OCI-LY1 (cell line): Measurements from ENCODE around the gene CERS6.

Experiments used
- H2AFZ ChIP-seq: fragments of 200-600 bp; sonication (generic), shearing (Covaris generic); 2 replicates; pipeline ENCODE4 v1.6.0; 2014; ENCODE audit warnings: antibody characterized with exemption, mild to moderate bottlenecking, low read length
- H3F3A ChIP-seq: fragments of 200-600 bp; sonication (generic), shearing (Covaris generic); 2 replicates; pipeline ENCODE4 v1.6.0; 2014; ENCODE audit warnings: mild to moderate bottlenecking, antibody characterized with exemption, low read length, moderate library complexity; ENCODE audit not compliant: insufficient read depth
- H3K27ac ChIP-seq: fragments of 200-600 bp; sonication (generic); 2 replicates; pipeline ENCODE4 v1.5.1; 2014; ENCODE audit warnings: low read length, mixed run types, mild to moderate bottlenecking, low read depth; ENCODE audit not compliant: poor library complexity, severe bottlenecking
- H3K27me3 ChIP-seq: fragments of 200-600 bp; sonication (generic); 2 replicates; pipeline ENCODE4 v1.6.0; 2014; ENCODE audit warnings: antibody characterized with exemption, mild to moderate bottlenecking, low read length, moderate library complexity; ENCODE audit not compliant: insufficient read depth
- H3K36me3 ChIP-seq: fragments of 200-600 bp; sonication (generic); 2 replicates; pipeline ENCODE4 v1.6.1; 2014; ENCODE audit warnings: mild to moderate bottlenecking, antibody characterized with exemption, low read length, moderate library complexity, mixed read lengths; ENCODE audit not compliant: insufficient read depth
- H3K4me1 ChIP-seq: fragments of 200-600 bp; sonication (generic); 2 replicates; pipeline ENCODE4 v1.5.1; 2014; ENCODE audit warnings: mild to moderate bottlenecking, low read length, moderate library complexity; ENCODE audit not compliant: insufficient read depth, severe bottlenecking
- H3K4me2 ChIP-seq: fragments of 200-600 bp; sonication (generic), shearing (Covaris generic); 2 replicates; pipeline ENCODE4 v1.6.1; 2014; ENCODE audit warnings: low read length
- H3K4me3 ChIP-seq: fragments of 200-600 bp; sonication (generic); 2 replicates; pipeline ENCODE4 v1.5.1; 2014; ENCODE audit warnings: low read length, low read depth, mild to moderate bottlenecking, mixed read lengths; ENCODE audit not compliant: poor library complexity, severe bottlenecking
- H3K79me2 ChIP-seq: fragments of 200-600 bp; shearing (Covaris generic); 2 replicates; pipeline ENCODE4 v1.6.1; 2016; ENCODE audit warnings: mixed run types, low read length, mixed read lengths; ENCODE audit not compliant: insufficient read depth
- H3K9ac ChIP-seq: fragments of 200-600 bp; sonication (generic), shearing (Covaris generic); 2 replicates; pipeline ENCODE4 v1.6.1; 2014; ENCODE audit warnings: mild to moderate bottlenecking, low read length, mixed read lengths
- H3K9me2 ChIP-seq: fragments of 200-600 bp; sonication (generic), shearing (Covaris generic); 2 replicates; pipeline ENCODE4 v1.6.1; 2014; ENCODE audit warnings: low read depth, mild to moderate bottlenecking, low read length, mixed read lengths
- H3K9me3 ChIP-seq: fragments of 200-600 bp; shearing (Covaris generic); 2 replicates; pipeline ENCODE4 v1.6.1; 2014; ENCODE audit warnings: low read length, mixed read lengths
- H4K20me1 ChIP-seq: fragments of 200-600 bp; sonication (generic), shearing (Covaris generic); 2 replicates; pipeline ENCODE4 v1.6.0; 2016; ENCODE audit warnings: mild to moderate bottlenecking, low read length; ENCODE audit not compliant: insufficient read depth
- CTCF ChIP-seq: fragments of 200-600 bp; sonication (generic), shearing (Covaris generic); IDR thresholded peaks from 2 replicates; pipeline ENCODE4 v1.5.1; 2017; ENCODE audit warnings: mild to moderate bottlenecking, antibody characterized with exemption, low read length, moderate library complexity, mixed read lengths
- EZH2 ChIP-seq: fragments of 200-600 bp; sonication (generic), shearing (Covaris generic); IDR thresholded peaks from 2 replicates; pipeline ENCODE4 v1.8.0; 2017; ENCODE audit warnings: borderline replicate concordance, mixed run types, mild to moderate bottlenecking, antibody characterized with exemption, low read length, moderate library complexity, mixed read lengths

Gene CERS6

DNA sequence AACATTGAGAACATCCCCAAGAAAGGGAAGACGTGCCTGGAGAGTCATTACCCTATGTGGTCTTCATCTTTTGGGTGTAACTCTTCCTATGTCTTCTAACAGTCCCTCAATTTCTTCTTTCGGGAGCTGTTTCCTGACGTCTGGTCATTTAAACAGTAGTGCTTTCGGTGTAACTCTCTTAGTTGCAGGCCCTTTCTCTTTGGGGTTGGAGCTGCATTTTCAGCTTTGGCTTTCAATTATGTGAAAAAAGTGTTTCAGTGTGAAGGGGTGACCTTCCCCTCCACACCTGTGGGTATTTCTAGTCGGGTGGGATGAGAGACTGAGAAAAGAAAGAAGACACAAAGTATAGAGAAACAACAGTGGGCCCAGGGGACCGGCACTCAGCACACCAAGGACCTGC, 105.9 kb downstream of the CERS6 start:
- Histone ChIP-seq H3K27me3 (no peaks in the 10 kb centered on the region), H3K4me1 (no peaks in the 10 kb centered on the region), H3K9me2 (no peaks in the 10 kb centered on the region), H3K36me3 (no peaks in the 10 kb centered on the region), H3K79me2 (no peaks in the 10 kb centered on the region), H3F3A (no peaks in the 10 kb centered on the region), H3K4me2 (no peak overlapping the region), H2AFZ (no peak overlapping the region), H4K20me1 (no peaks in the 10 kb centered on the region), H3K27ac (no peak overlapping the region), H3K9me3 (no peaks in the 10 kb centered on the region), H3K4me3 (no peak overlapping the region), H3K9ac (no peak overlapping the region)
- TF ChIP-seq EZH2 (no peak), CTCF (no peak)

DNA sequence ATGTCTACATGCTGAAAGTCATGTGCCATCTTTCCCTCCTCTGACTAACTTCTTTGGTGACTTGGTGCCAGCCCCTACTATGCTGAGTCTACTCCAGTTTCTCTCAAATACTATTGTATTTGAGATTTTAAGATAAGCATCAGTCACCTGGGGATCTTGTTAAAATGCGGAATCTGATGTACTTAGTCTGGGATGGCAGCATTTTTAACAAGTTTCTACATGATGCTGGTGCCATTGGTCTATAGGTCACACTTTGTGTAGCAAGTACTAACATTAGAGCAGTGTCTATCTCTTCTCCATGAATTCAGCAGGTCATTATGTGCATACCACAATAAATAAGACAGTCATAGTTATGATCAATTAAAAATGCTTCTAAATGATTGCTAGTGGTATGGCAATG, 106.9 kb downstream of the CERS6 start:
- Histone ChIP-seq H3K79me2 (no peaks in the 10 kb centered on the region), H3K4me3 (no peak overlapping the region), H3K9ac (no peak overlapping the region), H3K27ac (no peak overlapping the region), H3K9me3 (no peaks in the 10 kb centered on the region), H4K20me1 (no peaks in the 10 kb centered on the region), H2AFZ (no peak overlapping the region), H3K4me1 (no peaks in the 10 kb centered on the region), H3K4me2 (no peak overlapping the region), H3K27me3 (no peaks in the 10 kb centered on the region), H3F3A (no peaks in the 10 kb centered on the region), H3K9me2 (no peaks in the 10 kb centered on the region), H3K36me3 (no peaks in the 10 kb centered on the region)
- TF ChIP-seq CTCF (no peak), EZH2 (no peak)

- Histone ChIP-seq H3K4me2 (no peak overlapping the region), H3K27ac (no peak overlapping the region), H3K9me3 (no peaks in the 10 kb centered on the region), H3K9ac (no peak overlapping the region), H3K4me1 (no peaks in the 10 kb centered on the region), H2AFZ (no peak overlapping the region), H3K27me3 (no peaks in the 10 kb centered on the region), H3K4me3 (no peak overlapping the region), H4K20me1 (no peaks in the 10 kb centered on the region), H3F3A (no peaks in the 10 kb centered on the region), H3K36me3 (no peaks in the 10 kb centered on the region), H3K9me2 (no peaks in the 10 kb centered on the region), H3K79me2 (no peaks in the 10 kb centered on the region)
- TF ChIP-seq EZH2 (no peak), CTCF (no peak)
Measured at GRCh38 chr2:168564641-168565040, 108.6 kb downstream of the CERS6 start.
